AG04450 (cell line): Measurements from ENCODE around the gene PDIA2. TPM values are rescaled to one million over a fixed set of nuclear protein-coding genes. Genes with fewer than 3 reads are reported as not detected.

Experiments used
- CTCF ChIA-PET: fragments of 300-600, 350-600 bp; formaldehyde crosslinking; extraction: SDS; loops from one replicate; lab custom pipeline; 2022; ENCODE audit warnings: antibody characterized with exemption, inconsistent platforms; lab: Charles Lee
- POLR2A ChIA-PET: fragments of 350-600 bp; formaldehyde crosslinking; extraction: SDS; loops from one replicate; lab custom pipeline; 2021; ENCODE audit warnings: antibody characterized with exemption, inconsistent platforms; lab: Yijun Ruan, JAX
- DNase-seq: peaks from one replicate; pipeline ENCODE4 v3.0.0-alpha.2; 2011; ENCODE audit warnings: low read depth, low spot score
- H3K27ac ChIP-seq: one replicate; pipeline ENCODE4 v1.5.1; 2012; ENCODE audit warnings: low read depth, low read length, control low read depth
- H3K27me3 ChIP-seq: one replicate; pipeline ENCODE4 v1.6.0; 2012; ENCODE audit warnings: low read length; ENCODE audit not compliant: control insufficient read depth, insufficient read depth
- H3K4me3 ChIP-seq: 2 replicates; pipeline ENCODE4 v1.5.1; 2011; ENCODE audit warnings: mild to moderate bottlenecking, low read depth, low read length, control low read depth
- H3K9me3 ChIP-seq: 2 replicates; pipeline ENCODE4 v1.5.1; 2012; ENCODE audit warnings: low read length; ENCODE audit not compliant: control insufficient read depth, insufficient read depth
- CTCF ChIP-seq: IDR thresholded peaks from 2 replicates; pipeline ENCODE4 v1.5.1; 2011; ENCODE audit warnings: low read depth, low read length, control low read depth, inconsistent platforms
- polyA plus RNA-seq: library from polyadenylated mRNA; depleted of rRNA; stranded (reverse); fragments of >200 nt; gene quantifications from 2 replicates; pipeline ENCODE4 v1.2.3, GENCODE V29; 2011

PDIA2 gene
- polyA plus RNA-seq, 1 experiment = 0.45 TPM

- CTCF ChIA-PET = no interaction called here
- H3K4me3 ChIP-seq = no peak overlapping the region
- POLR2A ChIA-PET = no interaction called here
- no peak overlapping the region for H3K27ac ChIP-seq
- DNase-seq = no peak
- H3K27me3 ChIP-seq = no peaks in the 10 kb centered on the region
- no peak for TF ChIP-seq CTCF
- no peaks in the 10 kb centered on the region; the same call in 1 of the 2 replicates for H3K9me3 ChIP-seq
Observed at GRCh38 chr16:322476-323143, 39.6 kb downstream of the PDIA2 start.

- ChIA-PET CTCF (interaction anchor here (0.6 kb wide), 1 partner anchor 218 kb away, joined by 4 read pairs; no protein-coding TSS in a partner anchor), POLR2A (no interaction called here)
- no peak for TF ChIP-seq CTCF
- no peak overlapping the region for H3K4me3 ChIP-seq
- H3K9me3 ChIP-seq = no peaks in the 10 kb centered on the region; the same call in 1 of the 2 replicates
- H3K27ac ChIP-seq = no peak overlapping the region
- H3K27me3 ChIP-seq = no peaks in the 10 kb centered on the region
- no peak for DNase-seq
Observed at GRCh38 chr16:324201-324450, 41.2 kb downstream of the PDIA2 start.

GRCh38 chr16:324451-325334 is 41.7 kb downstream of the PDIA2 start:
- Histone ChIP-seq H3K4me3 (no peak overlapping the region), H3K27me3 (no peaks in the 10 kb centered on the region), H3K27ac (no peak overlapping the region), H3K9me3 (no peaks in the 10 kb centered on the region; the same call in 1 of the 2 replicates)
- DNase-seq = no peak
- ChIA-PET POLR2A (interaction anchor here (0.6 kb wide), 1 partner anchor 18 kb away, joined by 3 read pairs; no protein-coding TSS in a partner anchor), CTCF (interaction anchor here (0.6 kb wide), 1 partner anchor 218 kb away, joined by 4 read pairs; no protein-coding TSS in a partner anchor)
- no peak for TF ChIP-seq CTCF

GRCh38 chr16:325375-326145 is 42.6 kb downstream of the PDIA2 start:
- H3K27ac ChIP-seq = no peak overlapping the region
- TF ChIP-seq CTCF = no peak
- ChIA-PET POLR2A (no interaction called here), CTCF (no interaction called here)
- no peaks in the 10 kb centered on the region; the same call in 1 of the 2 replicates for H3K9me3 ChIP-seq
- no peak overlapping the region for H3K4me3 ChIP-seq
- DNase-seq = no peak
- no peaks in the 10 kb centered on the region for H3K27me3 ChIP-seq
